IMR-90 (cell line): ENCODE results near the gene PLCH2. TPM values are rescaled to one million over a fixed set of nuclear protein-coding genes. Genes with fewer than 3 reads are reported as not detected.

Experiments used
- ATAC-seq: fragments of 200-7000 bp; cut with Tn5 transposase; 2 replicates; pipeline ENCODE4 v1.9.1; 2020; ENCODE audit warnings: low read depth, mild to moderate bottlenecking, moderate library complexity
- BruUV-seq: library from RNA; stranded (reverse); fragments of 400-500 nt; replicated peaks from 2 replicates; lab custom pipeline; 2021; lab: Mats Ljungman, UMichigan
- CTCF ChIA-PET: fragments of 300-600 bp; formaldehyde crosslinking; extraction: SDS; loops from one replicate; lab custom pipeline; 2021; ENCODE audit warnings: antibody characterized with exemption; lab: Yijun Ruan, JAX
- POLR2A ChIA-PET: fragments of 300-600 bp; sonication (Branson Sonifier 250); formaldehyde crosslinking; loops from one replicate; lab custom pipeline; 2022; ENCODE audit warnings: antibody characterized with exemption; ENCODE audit not compliant: unreplicated experiment; lab: Charles Lee
- DNase-seq: peaks from one replicate; pipeline ENCODE4 v3.0.0; 2013
- H2AFZ ChIP-seq: replicated peaks from 2 replicates; pipeline ENCODE3; 2013; ENCODE audit warnings: low read length, mild to moderate bottlenecking; ENCODE audit not compliant: poor library complexity
- H2AK5ac ChIP-seq: 2 replicates; pipeline ENCODE4 v1.6.1; 2013; ENCODE audit warnings: low read depth, low read length, inconsistent platforms
- H2AK9ac ChIP-seq: replicated peaks from 2 replicates; pipeline ENCODE3; 2013; ENCODE audit warnings: mild to moderate bottlenecking, low read depth, low read length, moderate library complexity; ENCODE audit not compliant: poor library complexity
- H2BK120ac ChIP-seq: 2 replicates; pipeline ENCODE4 v1.6.1; 2013; ENCODE audit warnings: low read depth, low read length, inconsistent platforms
- H2BK15ac ChIP-seq: 3 replicates; pipeline ENCODE4 v1.6.1; 2013; ENCODE audit warnings: low read depth, low read length, inconsistent platforms
- H2BK20ac ChIP-seq: 2 replicates; pipeline ENCODE4 v1.6.1; 2013; ENCODE audit warnings: low read depth, mild to moderate bottlenecking, inconsistent platforms, low read length, moderate library complexity
- H2BK5ac ChIP-seq: 2 replicates; pipeline ENCODE4 v1.6.1; 2013; ENCODE audit warnings: mild to moderate bottlenecking, low read depth, low read length, inconsistent platforms; ENCODE audit not compliant: poor library complexity, severe bottlenecking
- H3K14ac ChIP-seq: replicated peaks from 2 replicates; pipeline ENCODE4 v1.6.1; 2013; ENCODE audit warnings: low read depth, low read length, inconsistent platforms
- H3K18ac ChIP-seq: 2 replicates; pipeline ENCODE4 v1.6.1; 2013; ENCODE audit warnings: low read depth, low read length, control low read depth
- H3K23ac ChIP-seq: 2 replicates; pipeline ENCODE4 v1.6.1; 2013; ENCODE audit warnings: low read depth, low read length, inconsistent platforms
- H3K27ac ChIP-seq: 2 replicates; pipeline ENCODE4 v1.5.1; 2013; ENCODE audit warnings: mild to moderate bottlenecking, control low read depth, low read length; ENCODE audit not compliant: insufficient read depth
- H3K27me3 ChIP-seq: 2 replicates; pipeline ENCODE4 v1.6.1; 2013; ENCODE audit warnings: low read length; ENCODE audit not compliant: control insufficient read depth, insufficient read depth
- H3K36me3 ChIP-seq: 2 replicates; pipeline ENCODE4 v1.6.1; 2013; ENCODE audit warnings: low read length, mixed read lengths; ENCODE audit not compliant: control insufficient read depth, insufficient read depth
- H3K4ac ChIP-seq: 2 replicates; pipeline ENCODE4 v1.6.1; 2013; ENCODE audit warnings: low read depth, low read length, inconsistent platforms
- H3K4me1 ChIP-seq: 2 replicates; pipeline ENCODE4 v1.6.1; 2013; ENCODE audit warnings: low read length, mixed read lengths; ENCODE audit not compliant: control insufficient read depth, insufficient read depth
- H3K4me2 ChIP-seq: 2 replicates; pipeline ENCODE4 v1.6.1; 2013; ENCODE audit warnings: low read depth, mild to moderate bottlenecking, control low read depth, low read length, moderate library complexity
- H3K4me3 ChIP-seq: 2 replicates; pipeline ENCODE4 v1.5.1; 2013; ENCODE audit warnings: low read depth, mild to moderate bottlenecking, control low read depth, low read length, moderate library complexity; ENCODE audit not compliant: insufficient read depth
- H3K56ac ChIP-seq: 2 replicates; pipeline ENCODE4 v1.6.1; 2013; ENCODE audit warnings: low read length, inconsistent platforms; ENCODE audit not compliant: insufficient read depth; ENCODE audit errors: extremely low read depth
- H3K79me1 ChIP-seq, 2 experiments: 2 replicates each; pipeline ENCODE4 v1.6.1; 2013; ENCODE audit warnings: low read length in 2 of 2, inconsistent platforms in 1 of 2, low read depth in 1 of 2
- H3K9ac ChIP-seq: 2 replicates; pipeline ENCODE4 v1.6.1; 2013; ENCODE audit warnings: low read depth, low read length, control low read depth
- H3K9me1 ChIP-seq: 2 replicates; pipeline ENCODE4 v1.6.1; 2013; ENCODE audit warnings: low read length, inconsistent platforms; ENCODE audit not compliant: insufficient read depth
- H3K9me3 ChIP-seq: 2 replicates; pipeline ENCODE4 v1.6.1; 2013; ENCODE audit warnings: low read length; ENCODE audit not compliant: control insufficient read depth, insufficient read depth
- H4K20me1 ChIP-seq: 2 replicates; pipeline ENCODE4 v1.6.1; 2013; ENCODE audit warnings: low read length, inconsistent platforms; ENCODE audit not compliant: insufficient read depth
- H4K5ac ChIP-seq: 2 replicates; pipeline ENCODE4 v1.6.1; 2013; ENCODE audit warnings: mild to moderate bottlenecking, low read depth, low read length, control low read depth
- H4K8ac ChIP-seq, 2 experiments: 2 replicates each; pipeline ENCODE4 v1.6.1; 2013; ENCODE audit warnings: low read depth in 2 of 2, low read length in 2 of 2, control low read depth in 1 of 2, inconsistent platforms in 1 of 2
- H4K91ac ChIP-seq: 2 replicates; pipeline ENCODE4 v1.6.1; 2013; ENCODE audit warnings: low read depth, low read length, inconsistent platforms; ENCODE audit not compliant: insufficient read depth
- BHLHE40 ChIP-seq: fragments of 150-350 bp; IDR thresholded peaks from 2 replicates; pipeline ENCODE4 v1.6.1; 2016; ENCODE audit warnings: mild to moderate bottlenecking, low read depth, low read length
- CEBPB ChIP-seq: IDR thresholded peaks from 2 replicates; pipeline ENCODE4 v1.6.1; 2012; ENCODE audit warnings: low read depth, low read length, improper control_type of control experiment
- CHD1 ChIP-seq: IDR thresholded peaks from 2 replicates; pipeline ENCODE4 v1.6.1; 2012; ENCODE audit warnings: low read depth, low read length, improper control_type of control experiment
- ELK1 ChIP-seq: fragments of 150-350 bp; IDR thresholded peaks from 2 replicates; pipeline ENCODE4 v1.6.1; 2016; ENCODE audit warnings: low read depth, mild to moderate bottlenecking, low read length, moderate library complexity, borderline replicate concordance
- FOS ChIP-seq: fragments of 150-350 bp; IDR thresholded peaks from 2 replicates; pipeline ENCODE4 v1.6.1; 2016; ENCODE audit warnings: low read depth, low read length
- MAFK ChIP-seq: IDR thresholded peaks from 2 replicates; pipeline ENCODE4 v1.6.1; 2012; ENCODE audit warnings: low read depth, low read length, improper control_type of control experiment
- MAZ ChIP-seq: IDR thresholded peaks from 2 replicates; pipeline ENCODE4 v1.6.1; 2012; ENCODE audit warnings: low read depth, mild to moderate bottlenecking, low read length, improper control_type of control experiment, moderate library complexity, borderline replicate concordance
- NFE2L2 ChIP-seq: fragments of 150-350 bp; IDR thresholded peaks from 2 replicates; pipeline ENCODE4 v1.6.1; 2016; ENCODE audit warnings: low read depth, mild to moderate bottlenecking, low read length
- POLR2A ChIP-seq: IDR thresholded peaks from 2 replicates; pipeline ENCODE4 v1.6.1; 2012; ENCODE audit warnings: mild to moderate bottlenecking, low read depth, low read length
- RAD21 ChIP-seq: IDR thresholded peaks from 2 replicates; pipeline ENCODE4 v1.6.1; 2012; ENCODE audit warnings: low read length, improper control_type of control experiment
- RFX5 ChIP-seq: IDR thresholded peaks from 2 replicates; pipeline ENCODE4 v1.8.0; 2012; ENCODE audit warnings: low read depth, mild to moderate bottlenecking, low read length, moderate library complexity
- USF2 ChIP-seq: fragments of 150-350 bp; IDR thresholded peaks from 2 replicates; pipeline ENCODE4 v1.6.1; 2017; ENCODE audit warnings: mild to moderate bottlenecking, antibody characterized with exemption, low read length, low read depth
- WGBS, 2 experiments: methylation state at CpG; one replicate each; pipeline versions ENCODE4 v1.1.5 to v1.1.7; 2013; ENCODE audit warnings: missing lambda C conversion rate in 2 of 2; ENCODE audit not compliant: insufficient read length in 1 of 2; ENCODE audit errors: extremely low coverage in 2 of 2; 5-methylcytosine and 5-hydroxymethylcytosine counted together
- dilution Hi-C: fragments of 300-500 bp; cut with HindIII; formaldehyde crosslinking; loops from one replicate; pipeline ENCODE4 v1.14.3; 2018; ENCODE audit warnings: low sequenced_read_pairs; ENCODE audit not compliant: unreplicated experiment
- in situ Hi-C: fragments of 300-500 bp; cut with MboI; formaldehyde crosslinking; loops from 3 replicates; pipeline ENCODE4 v1.14.3; 2019; ENCODE audit warnings: low sequenced_read_pairs, inconsistent platforms, mixed read lengths
- intact Hi-C: fragments of 100-400 bp; cut with micrococcal nuclease; formaldehyde crosslinking; loops from 2 replicates; pipeline ENCODE4 v1.10.0; 2022
- polyA plus RNA-seq, 3 experiments: library from polyadenylated mRNA; depleted of rRNA; stranded (reverse); fragments of >200 nt; gene quantifications; 2 replicates each; pipeline ENCODE4 v1.2.3, GENCODE V29; 2012; ENCODE audit warnings: low replicate concordance in 1 of 3
- total RNA-seq: library from RNA; depleted of rRNA; stranded (reverse); fragments of >200 nt; gene quantifications from 2 replicates; pipeline ENCODE4 v1.2.3, GENCODE V29; 2012

The PLCH2 gene
- total and polyA plus RNA-seq, 2 of the 4 experiments (the other 2 are of a cell fraction): 0.18 to 1.9 TPM

GRCh38 chr1:2512862-2513421 lies 36.9 kb downstream of the PLCH2 start:
- 95% methylated on average over 20 of the region's 31 CpGs; no CpG with 5 or more reads in 1 of the 2 experiments for WGBS, 2 experiments
- no peak overlapping the region for H2AK9ac ChIP-seq
- no peak overlapping the region for H3K27ac ChIP-seq
- no peak overlapping the region for H2BK120ac ChIP-seq
- H4K5ac ChIP-seq: no peak overlapping the region
- no peaks in the 10 kb centered on the region for H3K4me1 ChIP-seq
- H3K4me2 ChIP-seq: no peak overlapping the region
- no peaks in the 10 kb centered on the region for H3K9me3 ChIP-seq
- H2AFZ ChIP-seq: peak overlapping the region; percentile 51
- no peak overlapping the region for H3K56ac ChIP-seq
- POLR2A ChIA-PET: no interaction called here
- no peak overlapping the region for H3K14ac ChIP-seq
- CTCF ChIA-PET: no interaction called here
- no peak overlapping the region for H2BK5ac ChIP-seq
- no peak overlapping the region for H3K9ac ChIP-seq
- no peak overlapping the region for H2AK5ac ChIP-seq
- intact Hi-C loops: no loop called here
- no peak overlapping the region for H3K18ac ChIP-seq
- H3K27me3 ChIP-seq: no peaks in the 10 kb centered on the region
- no peak overlapping the region for H3K4me3 ChIP-seq
- H3K36me3 ChIP-seq: peaks cover 82% of the 10 kb centered on the region
- no peak overlapping the region for H4K91ac ChIP-seq
- DNase-seq (no peak), ATAC-seq (no peak)
- no peak overlapping the region for H4K8ac ChIP-seq
- H2BK15ac ChIP-seq: no peak overlapping the region
- peaks cover 0 to 9% of the 10 kb centered on the region in 2 experiments; a peak in 2 of 4 replicates for H3K79me1 ChIP-seq
- BruUV-seq: no TSS peak
- TF ChIP-seq RFX5 (no peak), BHLHE40 (no peak), RAD21 (no peak), CEBPB (no peak), CHD1 (no peak), FOS (no peak), NFE2L2 (no peak), MAZ (no peak), ELK1 (no peak), USF2 (no peak), POLR2A (no peak), MAFK (no peak)
- H4K20me1 ChIP-seq: no peaks in the 10 kb centered on the region; the same call in none of the 2 replicates
- H3K4ac ChIP-seq: no peak overlapping the region
- H3K9me1 ChIP-seq: no peaks in the 10 kb centered on the region
- in situ Hi-C loops: no loop called here
- dilution Hi-C loops: no loop called here
- no peak overlapping the region for H3K23ac ChIP-seq
- H2BK20ac ChIP-seq: no peak overlapping the region
